HG03460 (cell line): Measurements from ENCODE around the gene GSTA1.
"Not testable (repeated sequence)": the region's sequence is repeated elsewhere in the genome, so short reads cannot be mapped to it uniquely, and the experiment has no call there.

Experiments
- ATAC-seq: cut with Tn5 transposase; IDR thresholded peaks from one replicate; pipeline ENCODE4 v1.9.1; 2021; ENCODE audit not compliant: unreplicated experiment

GSTA1 gene

GRCh38 chr6:52759085-52759484 is 44.5 kb downstream of the GSTA1 start:
- no peak for ATAC-seq

GRCh38 chr6:52757651-52758338 is 45.8 kb downstream of the GSTA1 start:
- ATAC-seq, result not testable (repeated sequence)

GRCh38 chr6:52754443-52754842 is 49.2 kb downstream of the GSTA1 start:
- ATAC-seq, result no peak

GRCh38 chr6:52753137-52753536 is 50.5 kb downstream of the GSTA1 start:
- ATAC-seq, result not testable (repeated sequence)

GRCh38 chr6:52752310-52752709 is 51.3 kb downstream of the GSTA1 start:
- ATAC-seq, result no peak

- ATAC-seq, result no peak
Observed at GRCh38 chr6:52749556-52750152, 54.0 kb downstream of the GSTA1 start.

GRCh38 chr6:52747301-52747700 is 56.3 kb downstream of the GSTA1 start:
- not testable (repeated sequence) for ATAC-seq

- no peak for ATAC-seq
Observed at GRCh38 chr6:52746213-52746612, 57.4 kb downstream of the GSTA1 start.

- no peak for ATAC-seq
Observed at GRCh38 chr6:52745764-52746201, 57.8 kb downstream of the GSTA1 start.

- ATAC-seq, result no peak
Observed at GRCh38 chr6:52741872-52742271, 61.7 kb downstream of the GSTA1 start.
